GM12878 (cell line): Measurements from ENCODE around the gene APOA5.

ENCODE experiments used
- EP300 ChIP-seq, 2 experiments: fragments of 150-350 bp in 1 of 2; IDR thresholded peaks; 2 replicates each; pipeline ENCODE4 v1.6.1; 2011 to 2012; ENCODE audit warnings: low read depth in 2 of 2, low read length in 2 of 2, borderline replicate concordance in 1 of 2, improper control_type of control experiment in 1 of 2, inconsistent platforms in 1 of 2; ENCODE audit not compliant: control insufficient read depth in 1 of 2
- POLR2A ChIP-seq: IDR thresholded peaks from 2 replicates; pipeline ENCODE4 v1.6.1; 2011; ENCODE audit warnings: low read depth, mild to moderate bottlenecking, low read length
- RAD51 ChIP-seq: fragments of 450-650 bp; IDR thresholded peaks from 2 replicates; pipeline ENCODE4 v1.6.1; 2016; ENCODE audit warnings: moderate library complexity, mild to moderate bottlenecking, inconsistent platforms
- STAT1 ChIP-seq: fragments of 450-650 bp; conservative IDR thresholded peaks from 2 replicates; pipeline ENCODE4 v1.6.1; 2014; ENCODE audit warnings: antibody characterized with exemption, mild to moderate bottlenecking
- SUZ12 ChIP-seq: fragments of 200-600 bp; sonication (generic); IDR thresholded peaks from one replicate; pipeline ENCODE4 v1.6.1; 2018; ENCODE audit warnings: antibody characterized with exemption, mild to moderate bottlenecking; ENCODE audit not compliant: unreplicated experiment
- TAF1 ChIP-seq: IDR thresholded peaks from 2 replicates; pipeline ENCODE4 v1.6.1; 2011; ENCODE audit warnings: mild to moderate bottlenecking, low read depth, low read length, borderline replicate concordance
- TF ChIP-seq, protein P1 (sequence below): IDR thresholded peaks from 2 replicates; pipeline ENCODE4 v1.6.1; 2012; ENCODE audit warnings: low read depth, low read length, improper control_type of control experiment
- TF ChIP-seq, protein P2 (sequence below): IDR thresholded peaks from 2 replicates; pipeline ENCODE4 v1.6.1; 2011; ENCODE audit warnings: mild to moderate bottlenecking, low read depth, low read length, moderate library complexity; ENCODE audit not compliant: insufficient replicate concordance
- TF ChIP-seq, protein P3 (sequence below): fragments of 450-650 bp; IDR thresholded peaks from 2 replicates; pipeline ENCODE4 v1.6.1; 2017; ENCODE audit warnings: mild to moderate bottlenecking, low read depth, inconsistent platforms; ENCODE audit not compliant: poor library complexity, severe bottlenecking

DNA sequence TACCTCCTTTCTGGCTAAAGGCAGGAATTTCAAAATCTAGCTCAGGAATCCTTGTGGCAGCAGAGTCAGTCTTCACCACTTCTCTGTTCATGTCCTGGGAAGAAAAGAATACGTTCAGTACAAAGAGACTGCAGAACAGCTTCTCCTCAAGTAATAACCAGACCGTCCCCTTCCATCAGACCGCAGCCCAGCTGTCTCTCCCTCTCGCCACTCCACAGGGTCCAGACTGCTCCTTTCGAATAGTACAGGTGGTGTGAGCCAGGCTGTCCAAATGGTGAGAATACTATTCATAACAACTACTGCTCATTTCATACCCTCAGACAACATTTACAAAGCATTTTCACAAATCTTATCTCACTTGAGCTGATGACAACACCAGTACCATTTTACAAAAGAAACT, 4.7 kb downstream of the APOA5 start:
- TF ChIP-seq EP300 (IDR thresholded peaks at IDR 0.05; ENCODE audit: borderline replicate concordance in 1 of 2, control insufficient read depth in 1 of 2, low read depth in 2 of 2, low read length in 2 of 2) (no peak), TAF1 (no peak), POLR2A (no peak), RAD51 (no peak), STAT1 (no peak), SUZ12 (no peak)
- TF ChIP-seq, protein P1, sequence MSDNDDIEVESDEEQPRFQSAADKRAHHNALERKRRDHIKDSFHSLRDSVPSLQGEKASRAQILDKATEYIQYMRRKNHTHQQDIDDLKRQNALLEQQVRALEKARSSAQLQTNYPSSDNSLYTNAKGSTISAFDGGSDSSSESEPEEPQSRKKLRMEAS, result no peak
- TF ChIP-seq, protein P2, sequence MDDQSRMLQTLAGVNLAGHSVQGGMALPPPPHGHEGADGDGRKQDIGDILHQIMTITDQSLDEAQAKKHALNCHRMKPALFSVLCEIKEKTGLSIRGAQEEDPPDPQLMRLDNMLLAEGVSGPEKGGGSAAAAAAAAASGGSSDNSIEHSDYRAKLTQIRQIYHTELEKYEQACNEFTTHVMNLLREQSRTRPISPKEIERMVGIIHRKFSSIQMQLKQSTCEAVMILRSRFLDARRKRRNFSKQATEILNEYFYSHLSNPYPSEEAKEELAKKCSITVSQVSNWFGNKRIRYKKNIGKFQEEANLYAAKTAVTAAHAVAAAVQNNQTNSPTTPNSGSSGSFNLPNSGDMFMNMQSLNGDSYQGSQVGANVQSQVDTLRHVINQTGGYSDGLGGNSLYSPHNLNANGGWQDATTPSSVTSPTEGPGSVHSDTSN, result no peak
- TF ChIP-seq, protein P3, sequence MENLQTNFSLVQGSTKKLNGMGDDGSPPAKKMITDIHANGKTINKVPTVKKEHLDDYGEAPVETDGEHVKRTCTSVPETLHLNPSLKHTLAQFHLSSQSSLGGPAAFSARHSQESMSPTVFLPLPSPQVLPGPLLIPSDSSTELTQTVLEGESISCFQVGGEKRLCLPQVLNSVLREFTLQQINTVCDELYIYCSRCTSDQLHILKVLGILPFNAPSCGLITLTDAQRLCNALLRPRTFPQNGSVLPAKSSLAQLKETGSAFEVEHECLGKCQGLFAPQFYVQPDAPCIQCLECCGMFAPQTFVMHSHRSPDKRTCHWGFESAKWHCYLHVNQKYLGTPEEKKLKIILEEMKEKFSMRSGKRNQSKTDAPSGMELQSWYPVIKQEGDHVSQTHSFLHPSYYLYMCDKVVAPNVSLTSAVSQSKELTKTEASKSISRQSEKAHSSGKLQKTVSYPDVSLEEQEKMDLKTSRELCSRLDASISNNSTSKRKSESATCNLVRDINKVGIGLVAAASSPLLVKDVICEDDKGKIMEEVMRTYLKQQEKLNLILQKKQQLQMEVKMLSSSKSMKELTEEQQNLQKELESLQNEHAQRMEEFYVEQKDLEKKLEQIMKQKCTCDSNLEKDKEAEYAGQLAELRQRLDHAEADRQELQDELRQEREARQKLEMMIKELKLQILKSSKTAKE, result no peak
